ENCODE measurements around the gene FBN1.

The FBN1 gene

GRCh38 chr15:48437178-48437577 is 208.3 kb downstream of the FBN1 start:
- no peak for DNase-seq (ENCODE audit: low read depth)
- no peak for TF ChIP-seq CTCF (IDR thresholded peaks at IDR 0.05; ENCODE audit: low read depth, low read length, missing control alignments)
- in situ Hi-C loops (cut with HindIII; ENCODE audit: low sequenced_read_pairs) = no loop called here

GRCh38 chr15:48435321-48435720 is 210.2 kb downstream of the FBN1 start:
- in situ Hi-C loops (cut with HindIII; ENCODE audit: low sequenced_read_pairs) = no loop called here
- DNase-seq (ENCODE audit: low read depth) = no peak
- TF ChIP-seq CTCF (IDR thresholded peaks at IDR 0.05; ENCODE audit: low read depth, low read length, missing control alignments) = no peak
- H3K4me3 ChIP-seq (ENCODE audit: low read depth, low read length) = no peak overlapping the region

More at GRCh38 chr15:48437178-48437577, 208.3 kb downstream of the FBN1 start:
- H3K4me3 ChIP-seq (ENCODE audit: low read depth, low read length) = no peak overlapping the region

GRCh38 chr15:48433226-48433886 is 212.2 kb downstream of the FBN1 start:
- no peak for DNase-seq (ENCODE audit: low read depth)
- in situ Hi-C loops (cut with HindIII; ENCODE audit: low sequenced_read_pairs) = no loop called here
- no peak overlapping the region for H3K4me3 ChIP-seq (ENCODE audit: low read depth, low read length)
- no peak for TF ChIP-seq CTCF (IDR thresholded peaks at IDR 0.05; ENCODE audit: low read depth, low read length, missing control alignments)

- in situ Hi-C loops (cut with HindIII; ENCODE audit: low sequenced_read_pairs) = no loop called here
- no peak for DNase-seq (ENCODE audit: low read depth)
- H3K4me3 ChIP-seq (ENCODE audit: low read depth, low read length) = no peak overlapping the region
- no peak for TF ChIP-seq CTCF (IDR thresholded peaks at IDR 0.05; ENCODE audit: low read depth, low read length, missing control alignments)
Measured at GRCh38 chr15:48432688-48433087, 212.8 kb downstream of the FBN1 start.

- in situ Hi-C loops (cut with HindIII; ENCODE audit: low sequenced_read_pairs) = no loop called here
- peak; percentile 71 for DNase-seq (ENCODE audit: low read depth)
- no peak overlapping the region for H3K4me3 ChIP-seq (ENCODE audit: low read depth, low read length)
- no peak for TF ChIP-seq CTCF (IDR thresholded peaks at IDR 0.05; ENCODE audit: low read depth, low read length, missing control alignments)
Measured at GRCh38 chr15:48427960-48428547, 217.5 kb downstream of the FBN1 start.

- H3K4me3 ChIP-seq (ENCODE audit: low read depth, low read length) = no peak overlapping the region
- no peak for TF ChIP-seq CTCF (IDR thresholded peaks at IDR 0.05; ENCODE audit: low read depth, low read length, missing control alignments)
- in situ Hi-C loops (cut with HindIII; ENCODE audit: low sequenced_read_pairs) = no loop called here
- no peak for DNase-seq (ENCODE audit: low read depth)
Measured at GRCh38 chr15:48427479-48427878, 218.0 kb downstream of the FBN1 start.
